SK-N-SH treated with all-trans-retinoic acid at 6 μM for 48 hours (cell line): ENCODE measurements around the gene CDK5RAP2.

Experiments
- ATAC-seq: fragments of 200-7000 bp; cut with Tn5 transposase; 3 replicates; pipeline ENCODE4 v1.9.1; 2020; ENCODE audit warnings: mild to moderate bottlenecking, moderate library complexity
- ARNTL ChIP-seq: fragments of 450-650 bp; formaldehyde crosslinking; IDR thresholded peaks from 2 replicates; pipeline ENCODE4 v1.5.0; 2020; ENCODE audit warnings: low read depth, mild to moderate bottlenecking, moderate library complexity, borderline replicate concordance
- BACH2 ChIP-seq: fragments of 250-450 bp; sonication (Bioruptor Pico); IDR thresholded peaks from 2 replicates; pipeline ENCODE4 v1.9.0; 2021; ENCODE audit warnings: mild to moderate bottlenecking, borderline replicate concordance
- CSDC2 ChIP-seq: fragments of 250-450 bp; sonication (Bioruptor Pico); IDR thresholded peaks from 2 replicates; pipeline ENCODE4 v1.5.0; 2020; ENCODE audit warnings: mild to moderate bottlenecking, moderate library complexity
- ESRRG ChIP-seq: fragments of 250-450 bp; sonication (Bioruptor Pico); IDR thresholded peaks from 2 replicates; pipeline ENCODE4 v1.6.1; 2021; ENCODE audit warnings: mild to moderate bottlenecking
- GLIS3 ChIP-seq: fragments of 250-450 bp; sonication (Bioruptor Pico); IDR thresholded peaks from 2 replicates; pipeline ENCODE4 v1.5.0; 2020; ENCODE audit warnings: mild to moderate bottlenecking, moderate library complexity
- ISL1 ChIP-seq: fragments of 250-450 bp; sonication (Bioruptor Pico); IDR thresholded peaks from 2 replicates; pipeline ENCODE4 v2.1.2; 2022; ENCODE audit warnings: mild to moderate bottlenecking, moderate library complexity
- OSR1 ChIP-seq: fragments of 250-450 bp; sonication (Bioruptor Pico); IDR thresholded peaks from 2 replicates; pipeline ENCODE4 v1.8.0; 2022; ENCODE audit warnings: moderate library complexity, mild to moderate bottlenecking, inconsistent platforms
- PPARA ChIP-seq: fragments of 250-450 bp; sonication (Bioruptor Pico); IDR thresholded peaks from 2 replicates; pipeline ENCODE4 v1.5.0; 2020; ENCODE audit warnings: mild to moderate bottlenecking, borderline replicate concordance
- RARB ChIP-seq: fragments of 250-450 bp; sonication (Bioruptor Pico); IDR thresholded peaks from 2 replicates; pipeline ENCODE4 v1.8.0; 2021; ENCODE audit warnings: mild to moderate bottlenecking, moderate library complexity
- SNAI2 ChIP-seq: fragments of 250-450 bp; sonication (Bioruptor Pico); IDR thresholded peaks from 2 replicates; pipeline ENCODE4 v1.5.0; 2020; ENCODE audit warnings: mild to moderate bottlenecking, moderate library complexity
- TCF4 ChIP-seq: fragments of 250-450 bp; sonication (Bioruptor Pico); IDR thresholded peaks from 2 replicates; pipeline ENCODE4 v1.8.0; 2021; ENCODE audit warnings: mild to moderate bottlenecking, moderate library complexity, borderline replicate concordance
- TOX ChIP-seq: fragments of 250-450 bp; sonication (Bioruptor Pico); IDR thresholded peaks from 2 replicates; pipeline ENCODE4 v1.8.0; 2021; ENCODE audit warnings: mild to moderate bottlenecking, moderate library complexity, borderline replicate concordance
- ZC3H10 ChIP-seq: fragments of 250-450 bp; sonication (Bioruptor Pico); IDR thresholded peaks from 2 replicates; pipeline ENCODE4 v1.5.1; 2021; ENCODE audit warnings: mild to moderate bottlenecking, moderate library complexity
- ZFP30 ChIP-seq: fragments of 450-650 bp; formaldehyde crosslinking; IDR thresholded peaks from 2 replicates; pipeline ENCODE4 v1.5.0; 2022; ENCODE audit warnings: mild to moderate bottlenecking, moderate library complexity
- ZNF565 ChIP-seq: fragments of 450-650 bp; formaldehyde crosslinking; conservative IDR thresholded peaks from 2 replicates; pipeline ENCODE4 v1.5.0; 2020; ENCODE audit warnings: low read depth, mild to moderate bottlenecking, moderate library complexity
- ZNF70 ChIP-seq: fragments of 450-650 bp; formaldehyde crosslinking; IDR thresholded peaks from 2 replicates; pipeline ENCODE4 v1.5.0; 2020; ENCODE audit warnings: mild to moderate bottlenecking, moderate library complexity
- TF ChIP-seq, protein P1 (sequence below): fragments of 250-450 bp; sonication (Bioruptor Pico); IDR thresholded peaks from 2 replicates; pipeline ENCODE4 v1.8.0; 2021; ENCODE audit warnings: low read depth, mild to moderate bottlenecking, moderate library complexity, borderline replicate concordance
- TF ChIP-seq, protein P2 (sequence below): fragments of 250-450 bp; sonication (Bioruptor Pico); IDR thresholded peaks from 2 replicates; pipeline ENCODE4 v1.5.1; 2021; ENCODE audit warnings: mild to moderate bottlenecking, moderate library complexity
- TF ChIP-seq, protein P3 (sequence below): fragments of 250-450 bp; sonication (Bioruptor Pico); IDR thresholded peaks from 2 replicates; pipeline ENCODE4 v1.5.0; 2020; ENCODE audit warnings: mild to moderate bottlenecking, moderate library complexity
- TF ChIP-seq, protein P4 (sequence below): fragments of 250-450 bp; sonication (Bioruptor Pico); IDR thresholded peaks from 2 replicates; pipeline ENCODE4 v1.8.0; 2020; ENCODE audit warnings: mild to moderate bottlenecking, moderate library complexity, borderline replicate concordance
- TF ChIP-seq, protein P5 (sequence below): fragments of 250-450 bp; sonication (Bioruptor Pico); IDR thresholded peaks from 2 replicates; pipeline ENCODE4 v1.5.1; 2020; ENCODE audit warnings: low read depth, mild to moderate bottlenecking, moderate library complexity

The CDK5RAP2 gene

DNA sequence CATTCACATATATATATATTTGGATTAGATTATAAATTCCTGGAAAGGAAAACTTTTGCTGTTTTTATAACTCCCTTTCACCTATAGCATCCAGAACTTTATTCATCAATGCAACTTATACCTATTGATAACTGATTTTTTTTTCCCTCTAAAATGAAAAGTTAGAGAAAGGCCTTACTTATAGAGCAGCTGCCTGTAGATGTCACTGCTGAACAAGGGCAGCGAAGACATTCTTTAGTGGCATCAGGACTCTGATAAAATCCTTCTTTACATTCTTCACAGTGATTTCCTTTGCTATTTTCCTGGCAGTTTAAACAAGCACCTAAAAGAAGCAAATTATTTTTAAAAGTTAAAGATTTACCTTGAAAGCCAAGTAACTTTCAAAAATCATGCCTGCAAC is 32.3 kb upstream of the CDK5RAP2 start:
- TF ChIP-seq SNAI2 (no peak), ARNTL (CRISPR knock-in tag) (no peak), ESRRG (CRISPR knock-in tag) (no peak), TOX (CRISPR knock-in tag) (no peak)
- TF ChIP-seq, all 23 proteins: peak for 0

DNA sequence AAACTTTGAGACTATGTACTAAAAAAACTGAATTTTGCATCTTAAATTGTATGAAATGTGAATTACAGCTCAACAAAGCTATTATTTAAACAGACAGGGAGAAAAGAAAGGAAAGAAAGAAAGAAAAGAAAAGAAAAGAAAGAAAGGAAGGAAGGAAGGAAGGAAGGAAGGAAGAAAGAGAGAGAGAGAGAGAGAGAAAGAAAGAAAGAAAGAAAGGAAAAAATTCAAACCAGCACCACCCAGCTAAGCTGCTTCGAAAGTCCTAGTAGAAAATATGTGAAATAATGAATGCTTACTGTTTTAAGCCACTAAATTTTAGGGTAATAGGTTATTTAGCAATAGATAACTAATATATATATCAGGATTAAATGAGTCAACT is 31.7 kb upstream of the CDK5RAP2 start:
- TF ChIP-seq CSDC2 = no peak
- no peak for TF ChIP-seq PPARA (CRISPR knock-in tag)
- no peak for TF ChIP-seq ISL1 (CRISPR knock-in tag)
- TF ChIP-seq, protein P1, sequence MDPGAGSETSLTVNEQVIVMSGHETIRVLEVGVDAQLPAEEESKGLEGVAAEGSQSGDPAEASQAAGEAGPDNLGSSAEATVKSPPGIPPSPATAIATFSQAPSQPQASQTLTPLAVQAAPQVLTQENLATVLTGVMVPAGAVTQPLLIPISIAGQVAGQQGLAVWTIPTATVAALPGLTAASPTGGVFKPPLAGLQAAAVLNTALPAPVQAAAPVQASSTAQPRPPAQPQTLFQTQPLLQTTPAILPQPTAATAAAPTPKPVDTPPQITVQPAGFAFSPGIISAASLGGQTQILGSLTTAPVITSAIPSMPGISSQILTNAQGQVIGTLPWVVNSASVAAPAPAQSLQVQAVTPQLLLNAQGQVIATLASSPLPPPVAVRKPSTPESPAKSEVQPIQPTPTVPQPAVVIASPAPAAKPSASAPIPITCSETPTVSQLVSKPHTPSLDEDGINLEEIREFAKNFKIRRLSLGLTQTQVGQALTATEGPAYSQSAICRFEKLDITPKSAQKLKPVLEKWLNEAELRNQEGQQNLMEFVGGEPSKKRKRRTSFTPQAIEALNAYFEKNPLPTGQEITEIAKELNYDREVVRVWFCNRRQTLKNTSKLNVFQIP (CRISPR knock-in tag) = no peak
- TF ChIP-seq GLIS3 (CRISPR knock-in tag) = no peak
- no peak for TF ChIP-seq ZC3H10
- TF ChIP-seq ZNF565 (CRISPR knock-in tag) = no peak
- no peak for TF ChIP-seq OSR1 (CRISPR knock-in tag)
- TF ChIP-seq, protein P2, sequence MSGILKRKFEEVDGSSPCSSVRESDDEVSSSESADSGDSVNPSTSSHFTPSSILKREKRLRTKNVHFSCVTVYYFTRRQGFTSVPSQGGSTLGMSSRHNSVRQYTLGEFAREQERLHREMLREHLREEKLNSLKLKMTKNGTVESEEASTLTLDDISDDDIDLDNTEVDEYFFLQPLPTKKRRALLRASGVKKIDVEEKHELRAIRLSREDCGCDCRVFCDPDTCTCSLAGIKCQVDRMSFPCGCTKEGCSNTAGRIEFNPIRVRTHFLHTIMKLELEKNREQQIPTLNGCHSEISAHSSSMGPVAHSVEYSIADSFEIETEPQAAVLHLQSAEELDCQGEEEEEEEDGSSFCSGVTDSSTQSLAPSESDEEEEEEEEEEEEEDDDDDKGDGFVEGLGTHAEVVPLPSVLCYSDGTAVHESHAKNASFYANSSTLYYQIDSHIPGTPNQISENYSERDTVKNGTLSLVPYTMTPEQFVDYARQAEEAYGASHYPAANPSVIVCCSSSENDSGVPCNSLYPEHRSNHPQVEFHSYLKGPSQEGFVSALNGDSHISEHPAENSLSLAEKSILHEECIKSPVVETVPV (CRISPR knock-in tag) = no peak
- TF ChIP-seq ESRRG (CRISPR knock-in tag) = no peak
- TF ChIP-seq, protein P3, sequence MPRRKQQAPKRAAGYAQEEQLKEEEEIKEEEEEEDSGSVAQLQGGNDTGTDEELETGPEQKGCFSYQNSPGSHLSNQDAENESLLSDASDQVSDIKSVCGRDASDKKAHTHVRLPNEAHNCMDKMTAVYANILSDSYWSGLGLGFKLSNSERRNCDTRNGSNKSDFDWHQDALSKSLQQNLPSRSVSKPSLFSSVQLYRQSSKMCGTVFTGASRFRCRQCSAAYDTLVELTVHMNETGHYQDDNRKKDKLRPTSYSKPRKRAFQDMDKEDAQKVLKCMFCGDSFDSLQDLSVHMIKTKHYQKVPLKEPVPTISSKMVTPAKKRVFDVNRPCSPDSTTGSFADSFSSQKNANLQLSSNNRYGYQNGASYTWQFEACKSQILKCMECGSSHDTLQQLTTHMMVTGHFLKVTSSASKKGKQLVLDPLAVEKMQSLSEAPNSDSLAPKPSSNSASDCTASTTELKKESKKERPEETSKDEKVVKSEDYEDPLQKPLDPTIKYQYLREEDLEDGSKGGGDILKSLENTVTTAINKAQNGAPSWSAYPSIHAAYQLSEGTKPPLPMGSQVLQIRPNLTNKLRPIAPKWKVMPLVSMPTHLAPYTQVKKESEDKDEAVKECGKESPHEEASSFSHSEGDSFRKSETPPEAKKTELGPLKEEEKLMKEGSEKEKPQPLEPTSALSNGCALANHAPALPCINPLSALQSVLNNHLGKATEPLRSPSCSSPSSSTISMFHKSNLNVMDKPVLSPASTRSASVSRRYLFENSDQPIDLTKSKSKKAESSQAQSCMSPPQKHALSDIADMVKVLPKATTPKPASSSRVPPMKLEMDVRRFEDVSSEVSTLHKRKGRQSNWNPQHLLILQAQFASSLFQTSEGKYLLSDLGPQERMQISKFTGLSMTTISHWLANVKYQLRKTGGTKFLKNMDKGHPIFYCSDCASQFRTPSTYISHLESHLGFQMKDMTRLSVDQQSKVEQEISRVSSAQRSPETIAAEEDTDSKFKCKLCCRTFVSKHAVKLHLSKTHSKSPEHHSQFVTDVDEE (CRISPR knock-in tag) = no peak
- TF ChIP-seq ZFP30 = no peak
- TF ChIP-seq SNAI2 = no peak
- no peak for ATAC-seq

More for the DNA sequence above, 32.3 kb upstream of the CDK5RAP2 start:
- peak; percentile 32; the same call in 1 of the 3 replicates for ATAC-seq

DNA sequence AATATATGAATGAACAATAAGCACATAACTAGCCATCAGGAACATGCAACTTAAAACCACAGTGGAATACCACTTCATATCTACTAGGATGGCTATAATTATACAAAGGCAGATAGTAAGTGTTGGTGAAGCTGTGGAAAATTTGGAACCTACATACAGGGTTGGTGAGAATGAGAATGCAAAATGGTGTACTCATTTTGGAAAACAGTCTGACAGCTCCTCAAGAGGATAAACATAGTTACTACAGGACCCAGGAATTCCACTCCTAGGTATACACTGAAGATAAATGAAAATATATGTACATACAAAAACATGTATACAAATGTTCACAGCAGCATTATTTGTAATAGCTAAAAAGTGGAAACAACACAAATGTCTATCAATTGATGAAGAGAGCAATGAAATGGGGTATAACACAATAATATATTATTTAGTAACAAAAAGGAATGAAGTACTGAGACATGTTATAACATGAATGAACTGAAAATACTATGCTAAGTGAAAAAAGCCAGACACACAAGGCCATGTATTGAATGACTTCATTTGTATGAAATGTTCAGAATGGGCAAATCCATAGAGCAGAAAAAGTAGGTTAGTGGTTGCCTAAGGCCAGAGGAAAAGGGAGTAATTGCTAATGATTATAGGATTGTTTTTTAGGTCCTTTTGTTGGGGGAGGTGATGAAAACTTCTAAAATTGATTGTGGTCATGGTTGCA is 31.2 kb upstream of the CDK5RAP2 start:
- no peak for TF ChIP-seq TCF4 (CRISPR knock-in tag)
- TF ChIP-seq, protein P4, sequence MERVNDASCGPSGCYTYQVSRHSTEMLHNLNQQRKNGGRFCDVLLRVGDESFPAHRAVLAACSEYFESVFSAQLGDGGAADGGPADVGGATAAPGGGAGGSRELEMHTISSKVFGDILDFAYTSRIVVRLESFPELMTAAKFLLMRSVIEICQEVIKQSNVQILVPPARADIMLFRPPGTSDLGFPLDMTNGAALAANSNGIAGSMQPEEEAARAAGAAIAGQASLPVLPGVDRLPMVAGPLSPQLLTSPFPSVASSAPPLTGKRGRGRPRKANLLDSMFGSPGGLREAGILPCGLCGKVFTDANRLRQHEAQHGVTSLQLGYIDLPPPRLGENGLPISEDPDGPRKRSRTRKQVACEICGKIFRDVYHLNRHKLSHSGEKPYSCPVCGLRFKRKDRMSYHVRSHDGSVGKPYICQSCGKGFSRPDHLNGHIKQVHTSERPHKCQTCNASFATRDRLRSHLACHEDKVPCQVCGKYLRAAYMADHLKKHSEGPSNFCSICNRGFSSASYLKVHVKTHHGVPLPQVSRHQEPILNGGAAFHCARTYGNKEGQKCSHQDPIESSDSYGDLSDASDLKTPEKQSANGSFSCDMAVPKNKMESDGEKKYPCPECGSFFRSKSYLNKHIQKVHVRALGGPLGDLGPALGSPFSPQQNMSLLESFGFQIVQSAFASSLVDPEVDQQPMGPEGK (CRISPR knock-in tag) = no peak
- TF ChIP-seq TOX (CRISPR knock-in tag) = no peak
- TF ChIP-seq ISL1 (CRISPR knock-in tag) = no peak
- no peak for TF ChIP-seq ZC3H10
- no peak for TF ChIP-seq BACH2 (CRISPR knock-in tag)
- TF ChIP-seq ESRRG (CRISPR knock-in tag) = no peak
- TF ChIP-seq GLIS3 (CRISPR knock-in tag) = no peak
- TF ChIP-seq, protein P5, sequence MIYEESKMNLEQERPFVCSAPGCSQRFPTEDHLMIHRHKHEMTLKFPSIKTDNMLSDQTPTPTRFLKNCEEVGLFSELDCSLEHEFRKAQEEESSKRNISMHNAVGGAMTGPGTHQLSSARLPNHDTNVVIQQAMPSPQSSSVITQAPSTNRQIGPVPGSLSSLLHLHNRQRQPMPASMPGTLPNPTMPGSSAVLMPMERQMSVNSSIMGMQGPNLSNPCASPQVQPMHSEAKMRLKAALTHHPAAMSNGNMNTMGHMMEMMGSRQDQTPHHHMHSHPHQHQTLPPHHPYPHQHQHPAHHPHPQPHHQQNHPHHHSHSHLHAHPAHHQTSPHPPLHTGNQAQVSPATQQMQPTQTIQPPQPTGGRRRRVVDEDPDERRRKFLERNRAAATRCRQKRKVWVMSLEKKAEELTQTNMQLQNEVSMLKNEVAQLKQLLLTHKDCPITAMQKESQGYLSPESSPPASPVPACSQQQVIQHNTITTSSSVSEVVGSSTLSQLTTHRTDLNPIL (CRISPR knock-in tag) = no peak
- TF ChIP-seq RARB (CRISPR knock-in tag) = no peak
- TF ChIP-seq, protein P1 (CRISPR knock-in tag) = no peak
- no peak for TF ChIP-seq SNAI2
- no peak for TF ChIP-seq ZNF70 (CRISPR knock-in tag)
- no peak for TF ChIP-seq ZFP30
- TF ChIP-seq PPARA (CRISPR knock-in tag) = no peak
- TF ChIP-seq, protein P2 (CRISPR knock-in tag) = no peak

More for the DNA sequence above, 31.2 kb upstream of the CDK5RAP2 start:
- ATAC-seq = peak; percentile 63; the same call in 2 of the 3 replicates
